Measurements from ENCODE around the gene SMCHD1. TPM values are rescaled to one million over a fixed set of nuclear protein-coding genes. Genes with fewer than 3 reads are reported as not detected.

The SMCHD1 gene
- total and polyA plus RNA-seq, 4 donors = 4.4 to 49.0 (median 25.4) TPM

GRCh38 chr18:2723207-2723606 is 67.7 kb downstream of the SMCHD1 start:
- Histone ChIP-seq H3K9ac (ENCODE audit: low read depth in 1 of 2, low read length in 2 of 2) (no peak overlapping the region), H3K36me3 (ENCODE audit: control insufficient read depth in 4 of 4, insufficient read depth in 3 of 4, low read depth in 1 of 4, low read length in 3 of 4) (peaks cover 3 to 49% (median 25%) of the 10 kb centered on the region in 4 donors), H3K4me3 (ENCODE audit: low read depth in 1 of 3, low read length in 3 of 3) (no peak overlapping the region), H3K9me3 (ENCODE audit: control insufficient read depth in 4 of 4, low read length in 3 of 4) (no peaks in the 10 kb centered on the region), H3K4me1 (ENCODE audit: control insufficient read depth in 4 of 4, insufficient read depth in 4 of 4, low read length in 3 of 4) (no peaks in the 10 kb centered on the region), H3K27me3 (ENCODE audit: control insufficient read depth in 4 of 4, insufficient read depth in 4 of 4, low read length in 3 of 4) (no peaks in the 10 kb centered on the region), H3K27ac (ENCODE audit: low read depth in 1 of 2, low read length in 2 of 2) (no peak overlapping the region)
- no peak for TF ChIP-seq TAF1 (conservative IDR thresholded peaks at IDR 0.05)
- TF ChIP-seq YY1 (IDR thresholded peaks at IDR 0.05) = no peak
- no peak for TF ChIP-seq SP1 (IDR thresholded peaks at IDR 0.05)
- no peak for TF ChIP-seq ZBTB33 (IDR thresholded peaks at IDR 0.05)
- no peak for TF ChIP-seq CTCF (IDR thresholded peaks at IDR 0.05; ENCODE audit: low read depth, low read length, missing input control)
- no peak for TF ChIP-seq RAD21 (IDR thresholded peaks at IDR 0.05)
- TF ChIP-seq RXRA (IDR thresholded peaks at IDR 0.05) = no peak
- TF ChIP-seq GABPA (IDR thresholded peaks at IDR 0.05 in 1 of 2, conservative IDR thresholded peaks at IDR 0.05 in 1 of 2) = no peak
- TF ChIP-seq HNF4G (IDR thresholded peaks at IDR 0.05) = no peak
- TF ChIP-seq JUND (IDR thresholded peaks at IDR 0.05) = no peak
- no peak for TF ChIP-seq HNF4A (conservative IDR thresholded peaks at IDR 0.05)
- TF ChIP-seq EGR1 (IDR thresholded peaks at IDR 0.05; ENCODE audit: low read depth in 2 of 2) = no peak
- no peak for TF ChIP-seq FOXA2 (IDR thresholded peaks at IDR 0.05)
- TF ChIP-seq NR2F2 (IDR thresholded peaks at IDR 0.05) = no peak
- TF ChIP-seq FOXA1 (IDR thresholded peaks at IDR 0.05) = no peak
- no peak for TF ChIP-seq MAX (IDR thresholded peaks at IDR 0.05)
- no peak for TF ChIP-seq ATF3 (IDR thresholded peaks at IDR 0.05)
- no peak for TF ChIP-seq REST (IDR thresholded peaks at IDR 0.05)
- 96% methylated on average over 1 of the region's 1 CpG for WGBS
- DNase-seq (ENCODE audit: low spot score) = no peak

All from liver (tissue), 9 donors.